M059J (cell line): ENCODE measurements around the gene ESYT3. TPM values are rescaled to one million over a fixed set of nuclear protein-coding genes. Genes with fewer than 3 reads are reported as not detected.
A peak's percentile ranks its signal among the peaks of the same experiment; 100 is the strongest.
"Not testable (repeated sequence)": the region's sequence is repeated elsewhere in the genome, so short reads cannot be mapped to it uniquely, and the experiment has no call there.

Experiments used
- DNase-seq: peaks from one replicate; pipeline ENCODE4 v3.0.0-alpha.2; 2012; ENCODE audit warnings: low read depth
- total RNA-seq: library from RNA; depleted of rRNA; stranded (reverse); fragments of >200 nt; shearing (Covaris generic); gene quantifications from 2 replicates; pipeline ENCODE4 v1.2.3, GENCODE V29; 2014

ESYT3 gene
- total RNA-seq, 1 experiment from 2014 or later, result 0.52 TPM

DNA sequence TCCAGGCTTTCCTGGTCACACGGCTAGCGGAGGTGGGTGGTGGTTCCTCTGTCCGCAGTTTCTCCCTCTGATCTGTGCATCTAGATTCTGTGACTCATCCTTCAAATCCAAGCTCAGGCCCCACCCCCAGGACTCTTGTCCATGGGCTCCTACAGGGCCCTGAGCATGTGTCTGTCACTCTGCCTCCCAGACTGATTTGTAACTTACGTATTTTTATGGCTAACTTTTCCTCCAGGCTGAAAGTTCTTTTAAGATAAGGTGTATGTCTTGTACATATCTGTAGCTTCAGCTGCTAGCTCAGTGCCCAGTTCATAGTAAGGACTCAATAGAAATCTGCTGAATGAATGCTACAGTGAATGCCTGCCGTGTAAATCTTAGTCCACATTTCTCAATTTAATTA, 8.0 kb downstream of the ESYT3 start:
- peak; percentile 90 for DNase-seq

DNA sequence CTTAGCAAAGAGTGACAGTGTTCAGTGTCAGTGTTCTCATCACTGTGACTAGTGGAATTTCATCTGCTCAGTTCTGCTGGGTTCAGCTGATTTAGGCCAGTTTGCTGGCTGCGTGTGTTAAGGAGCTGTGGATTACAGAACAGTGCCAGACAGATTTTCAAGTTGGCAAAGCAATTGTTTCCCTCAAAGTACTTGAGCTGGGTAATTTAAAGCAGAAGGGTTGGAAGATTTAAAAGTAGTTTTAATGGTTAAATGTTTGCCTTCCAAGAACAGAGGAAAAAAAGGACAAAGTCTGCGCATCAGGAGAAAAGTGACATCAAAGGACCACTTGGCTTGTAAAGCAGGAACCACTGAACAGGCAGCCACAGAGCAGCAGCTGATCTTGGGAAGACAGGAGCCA, 8.7 kb downstream of the ESYT3 start:
- DNase-seq, result no peak

DNA sequence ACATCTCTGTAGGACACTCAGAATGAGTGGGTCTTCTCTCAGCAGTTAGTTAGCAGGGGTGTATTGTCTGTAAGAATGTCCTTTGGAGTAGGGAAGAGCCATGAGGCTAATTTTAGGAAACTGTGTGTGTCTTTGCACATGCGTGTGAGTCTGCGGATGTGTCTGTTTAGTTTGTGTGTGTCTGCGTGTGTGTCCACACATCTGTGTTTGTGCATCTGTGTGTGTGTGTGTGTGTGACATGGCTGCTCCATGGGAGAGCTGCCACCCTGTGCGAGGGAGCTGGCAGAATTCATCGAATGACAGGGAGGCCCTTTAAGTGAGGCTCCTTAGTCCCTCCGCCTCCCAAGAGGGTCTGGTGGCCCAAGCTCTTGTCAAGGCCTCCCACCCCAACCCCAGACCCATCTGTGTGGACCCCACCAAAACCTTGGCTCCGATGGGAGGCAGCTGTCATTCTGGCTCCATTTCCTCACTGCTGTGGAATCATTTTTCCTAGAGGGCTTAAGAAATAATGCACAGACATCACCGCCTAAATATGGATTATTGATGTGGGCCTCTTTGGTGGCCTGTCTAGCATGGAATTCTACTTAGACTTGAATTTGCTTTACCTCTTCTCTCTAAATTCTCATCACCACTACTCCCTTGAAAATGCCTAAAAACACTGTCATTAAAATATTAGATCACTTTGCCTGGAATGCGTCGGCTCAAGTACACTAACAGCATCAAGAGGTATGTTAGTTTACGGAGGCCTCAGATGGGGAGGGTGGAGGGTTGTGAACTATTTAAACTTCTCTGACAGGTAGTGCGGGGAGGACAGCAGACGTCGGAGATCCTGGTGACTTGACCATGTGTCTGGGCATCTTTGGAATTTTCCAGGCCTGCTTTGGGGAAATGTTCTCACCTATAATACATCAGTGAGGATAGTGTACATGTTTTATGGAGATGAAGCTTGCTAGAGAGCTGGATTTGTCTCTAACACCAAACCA, 9.4 kb downstream of the ESYT3 start:
- no peak for DNase-seq

DNA sequence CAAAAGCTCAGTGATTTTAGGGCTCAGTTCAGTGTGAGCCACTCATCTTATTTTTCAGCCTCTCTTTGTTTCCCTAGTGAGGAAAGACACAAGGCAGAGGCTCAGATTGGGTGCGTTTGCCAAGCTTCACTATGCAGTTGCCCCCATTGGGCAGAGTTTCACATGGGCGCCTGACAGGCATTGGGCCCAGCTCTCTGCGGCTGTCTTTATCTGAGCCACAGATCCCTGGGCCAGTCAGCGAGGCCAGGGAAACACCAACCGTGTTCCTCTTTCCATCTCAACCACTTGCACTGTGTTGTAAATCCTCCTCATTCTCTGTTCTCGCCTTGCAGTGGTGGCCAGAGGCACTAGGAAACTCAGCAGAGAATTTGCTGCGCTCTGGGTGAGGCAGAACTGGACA, 10.8 kb downstream of the ESYT3 start:
- no peak for DNase-seq

DNA sequence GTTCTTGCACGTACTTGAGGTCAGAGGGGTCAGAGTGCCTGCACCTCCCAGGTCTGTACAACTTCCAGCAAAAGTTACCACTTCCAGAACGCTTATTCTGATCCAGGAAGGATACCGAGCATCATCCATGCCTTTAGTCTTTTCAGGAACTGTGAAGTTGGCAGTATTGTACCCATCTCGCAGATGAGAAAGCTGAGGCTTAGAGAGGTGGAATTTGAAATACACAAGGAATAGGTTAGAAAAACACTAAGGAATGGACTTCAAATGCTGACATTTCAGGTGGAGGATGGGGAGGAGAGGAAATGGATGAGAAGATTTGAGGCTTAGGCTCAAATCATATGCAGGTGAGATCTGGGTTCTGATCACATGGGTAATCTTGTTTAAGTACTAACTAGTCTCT, 11.2 kb downstream of the ESYT3 start:
- DNase-seq, result no peak

DNA sequence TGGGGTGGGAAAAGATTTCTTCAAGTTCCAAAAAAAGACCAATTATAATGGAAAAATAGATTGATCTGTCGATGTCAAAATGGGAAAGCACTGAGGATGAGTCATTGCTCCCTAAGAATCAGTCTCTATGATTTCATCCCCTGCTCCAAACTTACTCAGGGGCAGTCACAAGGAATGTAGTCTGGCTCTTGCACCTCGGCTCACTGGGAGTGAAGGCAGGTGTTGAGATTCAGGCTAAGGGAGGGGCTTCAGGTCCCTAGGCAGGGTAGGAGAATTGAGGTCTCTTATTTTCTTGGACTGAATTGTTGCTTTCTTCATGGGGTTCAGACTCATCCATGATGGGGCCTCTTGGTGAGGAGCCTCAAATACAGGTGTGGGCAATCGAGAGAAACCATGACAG, 14.2 kb downstream of the ESYT3 start:
- peak; percentile 25 for DNase-seq

DNA sequence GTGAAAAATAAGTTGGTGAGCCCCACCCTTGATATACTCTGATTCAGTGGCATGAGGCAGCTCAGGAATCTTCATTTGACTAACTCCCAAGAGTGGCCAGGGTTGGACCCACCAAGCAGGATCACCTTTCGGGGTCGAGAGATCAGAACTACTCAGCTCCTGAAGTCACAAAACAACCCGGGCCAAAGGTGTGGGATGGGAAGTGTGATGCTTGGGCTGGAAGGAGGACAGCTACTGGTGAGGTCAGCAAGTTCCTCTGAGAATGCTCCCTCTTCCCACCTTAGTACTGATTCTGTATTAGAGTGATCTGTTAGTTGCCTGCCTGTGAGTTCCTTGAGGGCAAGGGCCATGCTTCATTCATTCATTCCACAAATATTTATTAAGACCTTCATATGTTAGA, 15.1 kb downstream of the ESYT3 start:
- DNase-seq, result no peak

DNA sequence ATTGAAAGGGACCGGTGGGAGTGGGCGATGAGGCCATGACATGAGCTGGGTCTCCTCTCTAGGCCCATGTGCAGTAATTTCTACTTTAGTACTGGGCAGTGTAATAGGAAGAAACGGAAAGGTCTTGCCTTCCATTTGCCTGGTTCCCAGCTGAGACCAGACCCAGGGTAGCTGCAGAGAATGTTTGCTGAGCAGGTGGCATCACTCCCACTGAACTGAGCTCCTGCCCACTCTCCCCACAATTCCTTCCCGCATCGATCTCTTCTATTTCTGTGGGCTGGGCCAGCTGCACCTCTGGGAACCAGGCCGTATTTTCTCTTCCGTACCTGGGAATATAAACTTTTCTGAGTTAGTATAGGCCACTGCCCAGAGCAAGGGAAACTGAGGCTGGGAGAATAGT, 15.8 kb downstream of the ESYT3 start:
- no peak for DNase-seq

DNA sequence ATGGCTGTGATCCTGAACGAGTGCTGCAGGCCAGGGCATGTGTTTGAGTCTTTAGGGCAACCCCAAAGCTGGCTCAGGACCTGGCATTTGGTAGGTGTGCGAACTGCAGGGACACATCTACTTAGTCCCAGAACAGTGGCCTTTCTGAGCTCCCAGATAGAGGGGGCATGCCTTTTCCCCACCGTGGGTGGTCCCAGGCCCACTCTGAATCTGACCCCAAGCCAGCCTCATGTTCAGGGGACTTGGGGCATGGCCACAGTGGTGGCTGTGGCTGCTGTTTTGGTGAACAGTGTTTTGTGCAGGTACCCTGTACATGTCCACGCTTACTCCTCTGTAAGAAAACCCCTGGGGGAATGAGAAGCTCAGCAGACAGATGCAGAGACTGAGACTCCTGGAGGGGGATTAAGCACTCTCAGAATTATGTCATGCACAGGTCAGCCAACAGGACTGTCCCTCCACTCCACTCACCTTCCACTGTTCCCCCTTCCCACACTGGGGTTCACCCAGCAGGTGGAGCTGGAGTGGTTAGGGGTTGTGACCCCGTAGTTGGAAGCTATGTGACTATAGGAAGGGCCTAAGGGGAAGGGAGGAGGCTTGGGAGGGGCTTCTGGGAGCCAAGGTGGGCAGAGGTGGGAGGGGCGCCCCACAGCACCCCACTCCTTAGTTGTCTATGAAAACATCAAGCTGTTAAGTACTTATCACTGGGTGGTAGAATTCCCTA, 16.4 kb downstream of the ESYT3 start:
- DNase-seq, result no peak

DNA sequence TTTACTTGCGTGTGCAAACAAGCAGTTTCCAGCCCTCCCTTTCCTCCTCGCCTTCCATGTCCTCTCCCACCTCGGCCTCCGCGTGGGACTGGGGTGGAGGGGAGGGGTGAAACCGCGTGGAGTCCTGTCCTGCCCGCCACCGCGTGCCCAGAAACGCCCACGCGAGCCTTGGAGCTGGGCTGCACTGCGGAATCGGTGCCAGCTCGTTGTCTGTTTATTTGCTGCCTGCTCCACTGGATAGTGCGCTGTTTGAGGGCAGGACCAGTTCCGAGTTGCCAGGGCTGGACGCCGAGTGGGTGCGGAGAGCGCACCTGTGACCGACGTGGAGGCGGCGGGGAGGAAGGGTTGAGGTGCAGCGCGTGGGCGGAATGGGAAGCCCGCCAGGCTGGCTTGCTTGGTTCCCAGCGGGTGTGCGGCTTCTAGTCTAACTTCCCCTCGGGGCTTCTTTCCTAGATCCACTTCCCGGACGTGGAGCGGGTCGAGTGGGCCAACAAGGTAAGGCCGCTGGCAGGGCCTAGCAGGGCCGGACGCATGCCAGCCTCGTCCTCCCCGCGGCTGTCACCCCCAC, 17.3 kb downstream of the ESYT3 start:
- DNase-seq, result no peak

DNA sequence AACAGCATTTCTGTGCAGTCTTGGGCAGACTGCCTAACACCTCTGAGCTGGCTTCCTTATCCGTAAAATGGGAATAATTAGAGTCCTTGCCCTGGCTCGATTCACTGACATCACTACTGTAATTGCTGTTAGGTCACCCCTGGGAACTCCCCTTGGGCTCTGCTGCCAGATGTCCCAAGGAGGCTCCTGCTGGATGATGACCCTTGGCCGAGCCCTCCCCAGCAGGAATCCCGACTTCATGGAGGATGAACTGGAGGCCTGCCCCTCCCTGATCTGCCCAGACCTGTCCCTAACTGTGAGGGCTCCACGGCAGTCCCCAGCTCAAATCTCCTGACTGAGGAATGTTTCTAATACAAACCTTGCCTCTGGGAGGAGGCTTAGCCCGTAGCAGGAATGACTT, 18.0 kb downstream of the ESYT3 start:
- DNase-seq, result no peak

DNA sequence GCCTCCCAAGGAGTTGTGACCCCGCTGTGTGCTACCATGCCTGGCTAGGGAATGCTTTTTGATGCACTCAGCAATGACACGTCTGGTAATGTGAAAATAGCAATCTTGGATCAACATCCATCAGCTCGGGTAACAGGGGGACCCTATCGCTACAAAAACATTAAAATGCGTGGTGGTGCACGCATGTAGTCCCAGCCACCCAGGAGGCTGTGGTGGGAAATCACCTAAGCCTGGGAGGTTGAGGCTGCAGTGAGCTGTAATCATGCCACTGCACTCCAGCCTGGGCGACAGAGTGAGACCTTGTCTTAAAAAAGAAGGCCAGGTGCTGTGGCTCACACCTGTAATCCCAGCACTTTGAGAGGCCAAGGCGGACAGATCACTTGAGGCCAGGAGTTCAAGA, 19.5 kb downstream of the ESYT3 start:
- DNase-seq, result not testable (repeated sequence)

DNA sequence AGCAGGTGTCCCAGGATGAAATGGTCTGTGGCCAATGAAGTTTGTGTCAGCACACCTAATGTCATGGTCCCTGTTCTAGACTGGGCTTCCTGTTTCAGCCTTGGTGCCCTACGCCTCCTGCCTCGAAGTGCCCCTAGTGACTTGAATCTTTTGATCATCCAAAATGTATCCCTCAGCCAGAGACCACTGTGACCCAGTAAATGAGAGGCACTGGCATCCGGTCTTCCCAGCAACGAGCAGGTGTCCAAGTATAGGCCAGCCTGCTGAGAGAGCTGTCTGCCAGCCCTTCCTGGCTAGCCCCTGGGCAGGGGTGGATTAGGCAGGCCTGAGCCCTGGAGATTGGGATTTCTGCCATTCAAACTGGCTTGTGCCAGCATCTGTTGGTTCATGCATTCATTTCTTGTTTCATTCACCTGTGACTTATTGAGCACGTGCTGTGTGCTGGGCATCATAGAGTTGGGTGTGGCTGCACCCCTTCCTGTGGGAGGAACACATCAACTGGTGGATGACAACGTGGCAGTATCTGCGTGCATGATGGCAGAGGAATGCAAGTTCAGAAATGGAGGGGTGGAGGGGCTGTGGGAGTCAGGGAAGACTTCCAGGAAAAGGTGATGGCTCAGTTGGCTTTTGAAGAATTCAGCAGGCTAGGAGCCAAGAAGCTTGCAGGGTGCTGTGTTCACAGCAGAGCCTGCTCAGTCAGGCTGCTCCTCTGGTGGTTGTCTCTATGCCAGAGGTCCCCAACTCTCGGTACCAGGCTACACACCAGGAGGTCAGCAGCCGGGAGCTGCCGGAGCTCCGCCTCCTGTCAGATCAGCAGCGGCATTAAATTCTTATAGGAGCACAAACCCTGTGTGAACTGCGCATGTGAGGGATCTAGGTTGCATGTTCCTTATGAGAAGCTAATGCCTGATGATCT, 21.6 kb downstream of the ESYT3 start:
- DNase-seq, result peak; percentile 29

DNA sequence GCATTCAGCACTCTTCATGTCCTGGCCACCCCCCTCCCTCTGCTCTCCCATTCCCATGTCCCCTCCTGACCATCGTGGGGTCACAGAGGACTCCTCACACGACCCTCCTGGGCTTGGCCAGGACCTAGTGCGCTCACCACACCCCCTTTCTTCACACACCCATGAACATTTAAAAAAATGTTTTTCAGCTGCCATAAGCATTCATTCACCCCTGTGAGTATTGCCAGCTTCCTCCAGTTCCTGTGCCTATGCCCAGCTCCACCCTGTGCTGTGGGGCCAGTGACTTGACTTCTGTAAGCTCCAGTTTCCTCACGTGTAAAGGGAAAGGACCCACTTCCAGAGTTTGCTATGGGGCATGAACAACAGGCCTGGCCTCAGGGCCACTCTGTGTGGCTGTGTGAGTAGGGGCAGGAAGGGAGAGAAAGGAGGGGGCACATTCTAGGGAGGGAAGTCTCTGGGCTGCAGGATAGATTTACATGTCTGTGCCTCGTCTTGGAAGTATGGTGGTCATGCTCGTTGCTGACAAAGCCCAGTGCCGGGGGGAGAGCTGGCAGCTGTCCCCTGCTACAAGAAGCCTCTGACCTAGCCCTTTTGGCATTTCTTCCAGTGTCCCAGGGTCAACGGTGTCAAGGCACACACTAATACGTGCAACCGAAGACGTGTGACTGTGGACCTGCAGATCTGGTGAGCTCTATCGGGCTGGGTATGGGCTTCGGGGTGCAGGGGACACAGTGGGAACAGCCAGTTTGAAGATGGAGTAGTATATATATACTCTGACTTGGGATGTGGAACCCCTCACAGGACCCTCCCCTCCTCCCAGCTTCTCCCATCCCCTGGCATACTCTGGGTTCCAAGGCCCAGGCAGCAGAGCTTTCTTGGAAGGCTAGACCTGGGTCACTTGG, 22.8 kb downstream of the ESYT3 start:
- DNase-seq, result no peak

DNA sequence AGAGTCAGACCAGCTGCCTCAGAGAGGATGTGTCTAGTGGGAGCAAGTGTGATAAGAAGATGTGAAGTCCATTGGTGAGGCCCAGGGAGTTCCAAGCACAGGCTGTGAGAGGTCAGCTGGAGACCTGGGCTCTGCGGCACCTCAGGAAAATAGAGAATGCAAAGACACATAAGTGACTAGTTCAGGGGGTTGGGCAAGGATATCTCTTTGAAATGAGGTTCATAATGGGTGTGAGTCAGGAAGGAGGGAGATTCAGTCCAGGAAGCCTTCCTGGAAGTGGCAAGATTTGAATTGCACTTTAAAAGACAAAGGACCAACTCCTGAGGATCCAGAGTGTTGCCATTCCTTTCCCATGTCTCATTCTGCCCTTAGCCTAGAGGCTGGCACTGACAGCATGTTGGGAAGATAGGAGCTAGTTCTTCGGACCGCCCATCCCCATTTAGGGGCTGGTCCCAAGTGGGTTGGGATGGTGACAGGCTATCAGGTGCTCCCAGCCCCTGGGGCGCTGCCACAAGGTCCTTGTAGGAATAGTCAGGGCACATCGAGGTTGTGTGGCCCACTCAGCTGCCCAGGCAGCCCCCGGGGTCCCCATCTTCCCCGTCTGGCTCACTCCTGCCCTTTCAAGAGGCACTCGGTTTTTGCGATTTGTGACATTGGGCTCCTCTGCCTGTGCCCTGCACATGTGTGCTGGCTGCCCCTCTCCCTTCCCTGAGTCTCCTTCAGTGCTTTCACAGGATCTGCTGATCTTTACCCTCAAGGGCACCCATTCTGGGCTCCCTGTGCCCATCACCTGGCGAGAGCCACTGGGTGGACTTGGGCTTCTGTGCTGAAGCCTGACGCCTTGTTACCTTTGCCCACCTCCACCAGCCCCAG, 23.7 kb downstream of the ESYT3 start:
- no peak for DNase-seq

DNA sequence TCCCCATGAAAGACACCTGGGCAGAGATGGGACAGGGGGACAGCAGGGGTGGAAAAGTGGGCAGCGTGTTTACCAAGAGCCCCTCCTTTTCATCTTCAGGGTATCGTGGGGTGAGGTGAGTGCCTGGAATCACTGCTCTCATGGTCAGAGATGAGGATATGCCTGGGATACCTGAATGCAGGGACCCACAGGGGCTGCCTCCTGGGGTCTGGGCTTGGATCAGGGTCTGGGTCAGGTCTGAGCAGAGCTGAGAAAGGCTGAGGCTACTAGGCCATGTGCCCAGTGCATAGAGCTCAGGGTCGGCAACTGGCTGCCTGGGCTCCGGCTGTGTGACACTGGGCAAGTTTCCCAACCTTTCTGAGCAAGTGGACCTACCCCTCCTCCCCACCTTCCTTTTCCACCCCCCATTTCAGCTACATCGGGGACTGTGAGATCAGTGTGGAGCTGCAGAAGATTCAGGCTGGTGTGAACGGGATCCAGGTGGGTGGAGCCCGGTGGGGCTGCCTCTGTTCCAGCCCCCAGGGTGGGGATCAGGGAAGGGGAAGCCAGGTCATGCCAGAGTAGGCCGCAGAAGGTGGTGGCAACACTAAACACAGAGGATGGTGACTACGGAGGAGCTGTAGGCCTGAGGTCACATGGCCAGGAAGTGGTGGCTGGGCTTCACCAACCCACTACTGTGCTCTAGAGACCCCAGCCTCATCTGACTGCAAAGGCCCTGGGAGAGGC, 24.5 kb downstream of the ESYT3 start:
- DNase-seq, result no peak

DNA sequence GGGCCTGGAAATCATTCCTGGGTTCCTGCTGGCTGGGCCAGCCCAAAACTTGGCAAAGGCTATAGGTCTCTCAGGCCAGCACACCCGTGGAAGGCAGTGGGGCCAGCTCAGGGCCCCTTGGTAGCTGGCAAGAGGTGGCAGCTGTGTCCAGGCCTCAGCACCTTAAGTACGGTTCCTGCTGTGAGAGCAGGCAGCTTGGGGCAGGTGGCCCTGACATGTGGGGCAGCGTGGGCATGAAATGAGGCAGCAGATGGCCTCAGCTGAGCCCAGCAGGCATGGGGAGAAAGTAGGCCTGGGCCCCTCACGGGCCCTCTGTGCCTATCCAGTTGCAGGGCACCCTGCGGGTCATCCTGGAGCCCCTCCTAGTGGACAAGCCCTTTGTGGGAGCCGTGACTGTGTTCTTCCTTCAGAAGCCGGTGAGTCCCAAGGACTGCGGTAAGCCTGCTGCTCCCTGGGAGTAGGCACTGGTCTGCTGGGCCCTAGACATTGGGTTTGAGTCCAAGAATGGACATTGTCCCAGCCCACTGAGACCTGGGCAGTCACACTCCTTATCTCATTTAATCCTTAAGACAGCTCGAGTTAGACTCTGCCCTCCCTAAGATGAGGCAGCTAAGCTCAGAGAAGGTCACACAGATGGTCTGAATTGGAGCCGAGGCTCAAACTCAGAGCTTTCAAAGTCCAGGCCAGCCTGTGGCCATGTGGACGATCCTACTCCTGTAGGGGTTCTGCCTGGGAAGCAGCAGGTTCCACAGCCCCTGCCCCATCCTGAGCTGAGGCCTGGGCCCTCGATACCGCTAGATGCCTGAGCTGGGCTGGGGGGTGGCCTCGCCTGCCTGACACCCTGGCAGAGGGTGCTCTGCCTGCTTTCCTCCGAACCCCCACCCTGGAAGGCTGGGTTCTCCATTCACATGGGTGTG, 25.5 kb downstream of the ESYT3 start:
- no peak for DNase-seq
